ENCODE results near the gene MGAT3. TPM values are rescaled to one million over a fixed set of nuclear protein-coding genes. Genes with fewer than 3 reads are reported as not detected.

The MGAT3 gene
- total RNA-seq, 1 experiment from 2014 or later = 5.0 TPM

DNA sequence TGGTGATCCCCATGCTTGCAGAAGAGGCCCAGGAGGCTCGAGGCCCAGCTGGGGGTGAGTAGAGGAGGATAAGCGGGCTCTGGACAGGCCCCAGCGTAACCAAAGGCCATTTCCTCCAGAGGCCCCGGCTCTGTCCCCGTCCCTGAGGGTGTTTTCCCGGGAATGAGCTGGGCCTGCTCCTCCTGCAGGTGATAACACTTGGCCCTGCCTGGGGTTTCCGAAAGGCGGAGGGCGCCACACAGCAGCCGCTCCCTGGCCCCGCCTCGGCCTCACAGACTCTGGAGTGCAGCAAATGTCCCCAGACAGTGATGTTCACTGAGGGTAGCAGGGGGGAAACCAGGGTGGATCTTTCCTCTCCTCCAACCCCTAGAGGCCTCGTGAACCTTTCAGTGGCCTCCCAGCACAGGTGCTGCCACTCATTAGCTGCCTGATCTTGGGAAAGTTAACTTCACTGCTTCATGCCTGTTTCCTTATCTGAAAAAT is 10.5 kb upstream of the MGAT3 start:
- no peak overlapping the region for H3K23ac ChIP-seq (ENCODE audit: insufficient read length, low read depth, low read length)
- no peak overlapping the region for H3K27ac ChIP-seq (ENCODE audit: insufficient read length, low read depth, low read length)
- H3K79me2 ChIP-seq (ENCODE audit: insufficient read depth, low read length) = no peaks in the 10 kb centered on the region
- H3K36me3 Mint-ChIP-seq (ENCODE audit: insufficient read depth in 1 of 3, low read depth in 3 of 3) = no peaks in the 10 kb centered on the region
- H3K27me3 Mint-ChIP-seq (ENCODE audit: low read depth) = peaks cover 12% of the 10 kb centered on the region
- no peaks in the 10 kb centered on the region for H3K27me3 ChIP-seq (ENCODE audit: insufficient read depth, low read length)
- H3K56ac ChIP-seq (ENCODE audit: insufficient read length, low read depth, low read length) = no peak overlapping the region
- H2AFZ ChIP-seq (ENCODE audit: low read length) = no peak overlapping the region
- no peaks in the 10 kb centered on the region for H3K9me3 Mint-ChIP-seq
- H3K18ac ChIP-seq (ENCODE audit: insufficient read length, low read depth, low read length) = no peak overlapping the region
- H2AK5ac ChIP-seq (ENCODE audit: insufficient read length, low read length) = no peak overlapping the region
- no peaks in the 10 kb centered on the region for H3K79me1 ChIP-seq (ENCODE audit: insufficient read depth, low read depth, low read length, poor library complexity, severe bottlenecking)
- no peak overlapping the region for H3K4me3 Mint-ChIP-seq
- H2BK12ac ChIP-seq (ENCODE audit: insufficient read length, low read depth, low read length) = no peak overlapping the region
- peak; percentile 74 for DNase-seq
- no peak overlapping the region for H3K4me2 ChIP-seq (ENCODE audit: insufficient read depth, insufficient read length, low read length)
- no peak overlapping the region for H4K8ac ChIP-seq (replicated peaks; ENCODE audit: insufficient read length, low read depth, low read length)
- H4K5ac ChIP-seq (ENCODE audit: insufficient read length, low read depth, low read length) = no peak overlapping the region
- peaks cover 6 to 10% of the 10 kb centered on the region in 2 experiments for H3K4me1 Mint-ChIP-seq
- H3K27ac Mint-ChIP-seq = peak overlapping the region in 1 of 3 experiments; percentile 79; a peak in 1 of 7 replicates
- H2BK5ac ChIP-seq (ENCODE audit: insufficient read length, low read length) = no peak overlapping the region
- no peaks in the 10 kb centered on the region for H3K4me1 ChIP-seq (ENCODE audit: insufficient read depth, low read length)
- no peak overlapping the region for H3K9ac ChIP-seq (ENCODE audit: extremely low read depth, insufficient read length, low read length)
- H2BK15ac ChIP-seq (ENCODE audit: low read depth, low read length) = no peak overlapping the region
- H3K4ac ChIP-seq (ENCODE audit: low read depth, low read length) = no peak overlapping the region
- no peak overlapping the region for H4K91ac ChIP-seq (ENCODE audit: insufficient read length, low read depth, low read length)
- no peaks in the 10 kb centered on the region for H3K9me3 ChIP-seq (ENCODE audit: control insufficient read depth, low read depth, low read length)
- TF ChIP-seq, protein P1, sequence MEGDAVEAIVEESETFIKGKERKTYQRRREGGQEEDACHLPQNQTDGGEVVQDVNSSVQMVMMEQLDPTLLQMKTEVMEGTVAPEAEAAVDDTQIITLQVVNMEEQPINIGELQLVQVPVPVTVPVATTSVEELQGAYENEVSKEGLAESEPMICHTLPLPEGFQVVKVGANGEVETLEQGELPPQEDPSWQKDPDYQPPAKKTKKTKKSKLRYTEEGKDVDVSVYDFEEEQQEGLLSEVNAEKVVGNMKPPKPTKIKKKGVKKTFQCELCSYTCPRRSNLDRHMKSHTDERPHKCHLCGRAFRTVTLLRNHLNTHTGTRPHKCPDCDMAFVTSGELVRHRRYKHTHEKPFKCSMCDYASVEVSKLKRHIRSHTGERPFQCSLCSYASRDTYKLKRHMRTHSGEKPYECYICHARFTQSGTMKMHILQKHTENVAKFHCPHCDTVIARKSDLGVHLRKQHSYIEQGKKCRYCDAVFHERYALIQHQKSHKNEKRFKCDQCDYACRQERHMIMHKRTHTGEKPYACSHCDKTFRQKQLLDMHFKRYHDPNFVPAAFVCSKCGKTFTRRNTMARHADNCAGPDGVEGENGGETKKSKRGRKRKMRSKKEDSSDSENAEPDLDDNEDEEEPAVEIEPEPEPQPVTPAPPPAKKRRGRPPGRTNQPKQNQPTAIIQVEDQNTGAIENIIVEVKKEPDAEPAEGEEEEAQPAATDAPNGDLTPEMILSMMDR (conservative IDR thresholded peaks at IDR 0.05) = 0 out of 3 replicates have a peak, but pooled peaks have one; percentile 21
- H3T11ph ChIP-seq (ENCODE audit: low read length) = no peak overlapping the region
- no peak overlapping the region for H2BK120ac ChIP-seq (ENCODE audit: low read depth, low read length, poor library complexity, severe bottlenecking)
- H3K14ac ChIP-seq (ENCODE audit: insufficient read depth, low read length) = no peak overlapping the region
- no peak overlapping the region for H2BK20ac ChIP-seq (ENCODE audit: low read depth, low read length, poor library complexity, severe bottlenecking)
- no peaks in the 10 kb centered on the region for H3K23me2 ChIP-seq (ENCODE audit: insufficient read length, low read depth, low read length, poor library complexity, severe bottlenecking)
- WGBS (ENCODE audit: extremely low coverage, insufficient read length, low lambda C conversion rate) = no CpG with 5 or more reads among the region's 13 CpGs
- no peaks in the 10 kb centered on the region for H4K20me1 ChIP-seq (ENCODE audit: control insufficient read depth, insufficient read depth, insufficient read length)

All from H9 (cell line).